K562 (cell line): ENCODE results near the gene DYNLT4. TPM values are rescaled to one million over a fixed set of nuclear protein-coding genes. Genes with fewer than 3 reads are reported as not detected.

Experiments used
- CBX5 ChIP-seq: IDR thresholded peaks from 2 replicates; pipeline ENCODE4 v1.6.1; 2014; ENCODE audit warnings: low read depth, borderline replicate concordance
- CEBPB ChIP-seq: fragments of 450-650 bp; IDR thresholded peaks from 2 replicates; pipeline ENCODE4 v1.6.1; 2016; ENCODE audit warnings: missing genetic modification characterization, missing compliant biosample characterization
- GATAD2A ChIP-seq: fragments of 450-650 bp; IDR thresholded peaks from 2 replicates; pipeline ENCODE4 v1.6.1; 2017
- HEY1 ChIP-seq: fragments of 250-450 bp; sonication (Bioruptor Pico); IDR thresholded peaks from 2 replicates; pipeline ENCODE4 v1.5.0; 2020; ENCODE audit warnings: mild to moderate bottlenecking, moderate library complexity, borderline replicate concordance
- HMG20A ChIP-seq: fragments of 450-650 bp; formaldehyde crosslinking; conservative IDR thresholded peaks from 2 replicates; pipeline ENCODE4 v1.4.0; 2020; ENCODE audit warnings: mild to moderate bottlenecking, mixed read lengths
- HNRNPL ChIP-seq: fragments of 200-400 bp; formaldehyde crosslinking; IDR thresholded peaks from 2 replicates; pipeline ENCODE4 v1.6.1; 2017; ENCODE audit warnings: low read depth, mild to moderate bottlenecking, low read length
- MTF1 ChIP-seq: fragments of 250-450 bp; sonication (Bioruptor Pico); IDR thresholded peaks from 2 replicates; pipeline ENCODE4 v1.9.0; 2021; ENCODE audit warnings: moderate library complexity, mild to moderate bottlenecking, inconsistent platforms, borderline replicate concordance
- NR0B1 ChIP-seq: fragments of 450-650 bp; IDR thresholded peaks from one replicate; pipeline ENCODE4 v1.6.1; 2018; ENCODE audit warnings: mild to moderate bottlenecking, moderate library complexity; ENCODE audit not compliant: partially characterized antibody
- OTX1 ChIP-seq: fragments of 450-650 bp; formaldehyde crosslinking; IDR thresholded peaks from 2 replicates; pipeline ENCODE4 v1.4.0; 2022; ENCODE audit warnings: mild to moderate bottlenecking
- TFAM ChIP-seq: fragments of 250-450 bp; sonication (Bioruptor Pico); conservative IDR thresholded peaks from 2 replicates; pipeline ENCODE4 v1.5.0; 2021; ENCODE audit warnings: mild to moderate bottlenecking, moderate library complexity
- XRCC5 ChIP-seq: fragments of 200-400 bp; formaldehyde crosslinking; IDR thresholded peaks from 2 replicates; pipeline ENCODE4 v1.6.1; 2017; ENCODE audit warnings: low read depth, mild to moderate bottlenecking, low read length
- ZEB2 ChIP-seq: fragments of 450-650 bp; IDR thresholded peaks from 2 replicates; pipeline ENCODE4 v1.6.1; 2016
- ZFP30 ChIP-seq: fragments of 250-450 bp; sonication (Bioruptor Pico); IDR thresholded peaks from 2 replicates; pipeline ENCODE4 v1.8.0; 2022; ENCODE audit warnings: moderate library complexity, mild to moderate bottlenecking, inconsistent platforms, borderline replicate concordance
- ZNF12 ChIP-seq: sonication (generic); formaldehyde crosslinking; IDR thresholded peaks from 2 replicates; pipeline ENCODE4 v1.4.0; 2020; ENCODE audit warnings: mild to moderate bottlenecking, missing genetic modification reagents
- ZNF586 ChIP-seq: fragments of 450-650 bp; formaldehyde crosslinking; conservative IDR thresholded peaks from 2 replicates; pipeline ENCODE4 v1.4.0; 2020; ENCODE audit warnings: mild to moderate bottlenecking, moderate library complexity
- polyA plus RNA-seq, 8 experiments: library from polyadenylated mRNA; depleted of rRNA in 4 of 8; stranded (reverse) in 5 of 8; unstranded in 3 of 8; fragments of >200 nt; fragmentation: Nextera tagmentation in 2 of 8; fragmentation: Illumina TruSeq in 1 of 8; extraction: Ambion mirVana in 2 of 8; extraction: Trizol in 1 of 8; gene quantifications; 2 replicates each; pipeline versions ENCODE4 v1.2.1 to v1.2.3, GENCODE V29; 2011 to 2014; ENCODE audit warnings: inconsistent platforms in 1 of 8, missing spikeins in 1 of 8
- total RNA-seq, 7 experiments: library from RNA; depleted of rRNA in 6 of 7; stranded (reverse); fragments of >200 nt in 6 of 7; fragmentation: Illumina TruSeq in 2 of 7; extraction: Trizol in 2 of 7; gene quantifications; 2 replicates each; pipeline versions ENCODE4 v1.2.1 to v1.2.3, GENCODE V29; 2011 to 2021; ENCODE audit warnings: low replicate concordance in 1 of 7
- TF ChIP-seq, protein P1 (sequence below): fragments of 250-450 bp; sonication (Bioruptor Pico); IDR thresholded peaks from 2 replicates; pipeline ENCODE4 v1.4.0; 2020; ENCODE audit warnings: borderline replicate concordance
- TF ChIP-seq, protein P2 (sequence below): fragments of 450-650 bp; IDR thresholded peaks from 2 replicates; pipeline ENCODE4 v1.6.1; 2017; ENCODE audit warnings: antibody characterized with exemption, mild to moderate bottlenecking
- TF ChIP-seq, protein P3 (sequence below): fragments of 450-650 bp; IDR thresholded peaks from 2 replicates; pipeline ENCODE4 v1.6.1; 2016; ENCODE audit warnings: low read depth, mild to moderate bottlenecking, moderate library complexity
- TF ChIP-seq, protein P4 (sequence below): conservative IDR thresholded peaks from 2 replicates; pipeline ENCODE4 v1.6.1; 2011; ENCODE audit warnings: low read depth, mild to moderate bottlenecking, low read length; ENCODE audit not compliant: control insufficient read depth

DYNLT4 gene
- total and polyA plus RNA-seq, 9 of the 15 experiments (the other 6 are each of a cell fraction or from before 2014, with no cell fraction given) = 0.29 to 0.73 TPM; not detected in 7

DNA sequence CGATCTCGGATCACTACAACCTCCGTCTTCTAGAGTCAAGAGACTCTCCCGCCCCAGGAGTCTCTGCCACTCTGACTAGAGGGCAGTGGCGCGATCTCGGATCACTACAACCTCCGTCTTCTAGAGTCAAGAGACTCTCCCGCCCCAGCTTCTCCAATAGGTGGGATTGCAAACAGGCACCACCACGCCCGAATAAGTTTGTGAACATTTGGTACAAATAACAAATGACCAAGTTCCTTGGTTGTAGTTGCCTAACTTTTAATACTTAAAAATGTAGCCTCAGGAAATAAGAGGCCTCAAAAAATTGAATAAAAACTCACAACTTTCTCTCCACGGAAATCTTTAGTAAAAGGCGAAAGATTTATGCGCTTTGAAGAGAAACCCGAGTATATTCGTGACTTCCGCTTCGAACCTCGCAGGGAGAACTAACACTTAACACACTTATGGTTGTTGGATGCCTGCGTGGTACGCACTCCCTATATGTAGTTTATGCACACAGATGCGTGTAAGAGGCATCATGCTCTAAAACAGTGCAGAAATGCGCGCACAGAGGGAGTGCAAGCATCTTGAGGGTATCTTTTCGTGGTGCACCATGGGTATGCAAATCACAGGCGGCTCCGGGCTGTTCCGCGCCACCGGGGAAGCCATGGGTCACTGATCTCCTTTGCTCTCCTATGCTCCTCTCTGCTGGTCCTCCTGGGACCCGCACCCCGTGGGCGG is 12.6 kb upstream of the DYNLT4 start (continued):
- no peak for TF ChIP-seq NR0B1
- no peak for TF ChIP-seq MTF1 (CRISPR knock-in tag)
- peak; percentile 57; the same call in 1 of the 2 replicates for TF ChIP-seq GATAD2A
- peak; percentile 84 for TF ChIP-seq CEBPB (tag)
- peak; percentile 91 for TF ChIP-seq XRCC5
- peak; percentile 89 for TF ChIP-seq HNRNPL
- peak; percentile 65; the same call in 1 of the 2 replicates for TF ChIP-seq ZEB2
- TF ChIP-seq OTX1 (CRISPR knock-in tag) = peak; percentile 97
- peak; percentile 85 for TF ChIP-seq ZNF586 (CRISPR knock-in tag)
- TF ChIP-seq, protein P1, sequence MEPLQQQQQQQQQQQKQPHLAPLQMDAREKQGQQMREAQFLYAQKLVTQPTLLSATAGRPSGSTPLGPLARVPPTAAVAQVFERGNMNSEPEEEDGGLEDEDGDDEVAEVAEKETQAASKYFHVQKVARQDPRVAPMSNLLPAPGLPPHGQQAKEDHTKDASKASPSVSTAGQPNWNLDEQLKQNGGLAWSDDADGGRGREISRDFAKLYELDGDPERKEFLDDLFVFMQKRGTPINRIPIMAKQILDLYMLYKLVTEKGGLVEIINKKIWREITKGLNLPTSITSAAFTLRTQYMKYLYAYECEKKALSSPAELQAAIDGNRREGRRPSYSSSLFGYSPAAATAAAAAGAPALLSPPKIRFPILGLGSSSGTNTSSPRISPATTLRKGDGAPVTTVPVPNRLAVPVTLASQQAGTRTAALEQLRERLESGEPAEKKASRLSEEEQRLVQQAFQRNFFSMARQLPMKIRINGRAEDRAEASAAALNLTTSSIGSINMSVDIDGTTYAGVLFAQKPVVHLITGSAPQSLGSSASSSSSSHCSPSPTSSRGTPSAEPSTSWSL (CRISPR knock-in tag) = no peak
- TF ChIP-seq HMG20A (CRISPR knock-in tag) = no peak
- TF ChIP-seq, protein P2, sequence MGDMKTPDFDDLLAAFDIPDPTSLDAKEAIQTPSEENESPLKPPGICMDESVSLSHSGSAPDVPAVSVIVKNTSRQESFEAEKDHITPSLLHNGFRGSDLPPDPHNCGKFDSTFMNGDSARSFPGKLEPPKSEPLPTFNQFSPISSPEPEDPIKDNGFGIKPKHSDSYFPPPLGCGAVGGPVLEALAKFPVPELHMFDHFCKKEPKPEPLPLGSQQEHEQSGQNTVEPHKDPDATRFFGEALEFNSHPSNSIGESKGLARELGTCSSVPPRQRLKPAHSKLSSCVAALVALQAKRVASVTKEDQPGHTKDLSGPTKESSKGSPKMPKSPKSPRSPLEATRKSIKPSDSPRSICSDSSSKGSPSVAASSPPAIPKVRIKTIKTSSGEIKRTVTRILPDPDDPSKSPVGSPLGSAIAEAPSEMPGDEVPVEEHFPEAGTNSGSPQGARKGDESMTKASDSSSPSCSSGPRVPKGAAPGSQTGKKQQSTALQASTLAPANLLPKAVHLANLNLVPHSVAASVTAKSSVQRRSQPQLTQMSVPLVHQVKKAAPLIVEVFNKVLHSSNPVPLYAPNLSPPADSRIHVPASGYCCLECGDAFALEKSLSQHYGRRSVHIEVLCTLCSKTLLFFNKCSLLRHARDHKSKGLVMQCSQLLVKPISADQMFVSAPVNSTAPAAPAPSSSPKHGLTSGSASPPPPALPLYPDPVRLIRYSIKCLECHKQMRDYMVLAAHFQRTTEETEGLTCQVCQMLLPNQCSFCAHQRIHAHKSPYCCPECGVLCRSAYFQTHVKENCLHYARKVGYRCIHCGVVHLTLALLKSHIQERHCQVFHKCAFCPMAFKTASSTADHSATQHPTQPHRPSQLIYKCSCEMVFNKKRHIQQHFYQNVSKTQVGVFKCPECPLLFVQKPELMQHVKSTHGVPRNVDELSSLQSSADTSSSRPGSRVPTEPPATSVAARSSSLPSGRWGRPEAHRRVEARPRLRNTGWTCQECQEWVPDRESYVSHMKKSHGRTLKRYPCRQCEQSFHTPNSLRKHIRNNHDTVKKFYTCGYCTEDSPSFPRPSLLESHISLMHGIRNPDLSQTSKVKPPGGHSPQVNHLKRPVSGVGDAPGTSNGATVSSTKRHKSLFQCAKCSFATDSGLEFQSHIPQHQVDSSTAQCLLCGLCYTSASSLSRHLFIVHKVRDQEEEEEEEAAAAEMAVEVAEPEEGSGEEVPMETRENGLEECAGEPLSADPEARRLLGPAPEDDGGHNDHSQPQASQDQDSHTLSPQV = peak; percentile 83
- TF ChIP-seq, protein P3, sequence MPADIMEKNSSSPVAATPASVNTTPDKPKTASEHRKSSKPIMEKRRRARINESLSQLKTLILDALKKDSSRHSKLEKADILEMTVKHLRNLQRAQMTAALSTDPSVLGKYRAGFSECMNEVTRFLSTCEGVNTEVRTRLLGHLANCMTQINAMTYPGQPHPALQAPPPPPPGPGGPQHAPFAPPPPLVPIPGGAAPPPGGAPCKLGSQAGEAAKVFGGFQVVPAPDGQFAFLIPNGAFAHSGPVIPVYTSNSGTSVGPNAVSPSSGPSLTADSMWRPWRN = 0 out of 2 replicates have a peak, but pooled peaks have one; percentile 57
- TF ChIP-seq ZNF12 = peak; percentile 46; the same call in 1 of the 2 replicates
- TF ChIP-seq TFAM (CRISPR knock-in tag) = no peak
- TF ChIP-seq HEY1 (CRISPR knock-in tag) = peak; percentile 95
- TF ChIP-seq CBX5 = no peak; the same call in 1 of the 2 replicates
- TF ChIP-seq ZFP30 (CRISPR knock-in tag) = peak; percentile 86; the same call in 1 of the 2 replicates
- TF ChIP-seq, protein P4, sequence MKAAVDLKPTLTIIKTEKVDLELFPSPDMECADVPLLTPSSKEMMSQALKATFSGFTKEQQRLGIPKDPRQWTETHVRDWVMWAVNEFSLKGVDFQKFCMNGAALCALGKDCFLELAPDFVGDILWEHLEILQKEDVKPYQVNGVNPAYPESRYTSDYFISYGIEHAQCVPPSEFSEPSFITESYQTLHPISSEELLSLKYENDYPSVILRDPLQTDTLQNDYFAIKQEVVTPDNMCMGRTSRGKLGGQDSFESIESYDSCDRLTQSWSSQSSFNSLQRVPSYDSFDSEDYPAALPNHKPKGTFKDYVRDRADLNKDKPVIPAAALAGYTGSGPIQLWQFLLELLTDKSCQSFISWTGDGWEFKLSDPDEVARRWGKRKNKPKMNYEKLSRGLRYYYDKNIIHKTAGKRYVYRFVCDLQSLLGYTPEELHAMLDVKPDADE = peak; percentile 94
